ENCODE measurements around the gene HILPDA.

- TF ChIP-seq CTCF (IDR thresholded peaks at IDR 0.05; ENCODE audit: insufficient read depth, low read length, poor library complexity, severe bottlenecking) (no peak), EZH2phosphoT487 (conservative IDR thresholded peaks at IDR 0.05; ENCODE audit: low read length) (no peak)
Measured at GRCh38 chr7:128455543-128456254, at the start of gene HILPDA.
